Testis (tissue), 2 donors: ENCODE results near the gene NAPSA.

Source experiments
- CTCF ChIP-seq, 3 experiments: fragments of 450-650 bp in 2 of 3; fragments of 200-600 bp in 1 of 3; sonication (generic) in 1 of 3; IDR thresholded peaks; one replicate each; pipeline ENCODE4 v1.5.1; 2016 to 2019; ENCODE audit warnings: antibody characterized with exemption in 3 of 3, mild to moderate bottlenecking in 2 of 3, moderate library complexity in 1 of 3
- POLR2A ChIP-seq: fragments of 450-650 bp; IDR thresholded peaks from one replicate; pipeline ENCODE4 v1.6.1; 2017; ENCODE audit warnings: antibody characterized with exemption, mild to moderate bottlenecking, moderate library complexity

GRCh38 chr19:50377051-50377461 is 11.6 kb upstream of the NAPSA start:
- no peak for TF ChIP-seq CTCF (IDR thresholded peaks at IDR 0.05)
- TF ChIP-seq POLR2A, result no peak
